A549 (cell line): ENCODE results near the gene SPOP. TPM values are rescaled to one million over a fixed set of nuclear protein-coding genes. Genes with fewer than 3 reads are reported as not detected.
"Not testable (repeated sequence)": the region's sequence is repeated elsewhere in the genome, so short reads cannot be mapped to it uniquely, and the experiment has no call there.

Experiments used
- ATAC-seq, 2 experiments: fragments of 200-7000 bp in 1 of 2; fragments of >200 bp in 1 of 2; cut with Nextera tagmentation in 1 of 2; cut with Tn5 transposase in 1 of 2; 3 replicates each; pipeline versions ENCODE4 v1.8.0 to v1.9.1; 2018 to 2020; ENCODE audit warnings: mild to moderate bottlenecking in 1 of 2, moderate library complexity in 1 of 2
- CTCF ChIA-PET: fragments of 300-600 bp; sonication (Branson Sonifier 250); formaldehyde crosslinking; extraction: SDS; loops from one replicate; lab custom pipeline; 2021; ENCODE audit warnings: antibody characterized with exemption, inconsistent platforms; lab: Yijun Ruan, JAX
- POLR2A ChIA-PET: fragments of 350-600 bp; formaldehyde crosslinking; extraction: SDS; loops from one replicate; lab custom pipeline; 2021; ENCODE audit warnings: antibody characterized with exemption, inconsistent platforms; lab: Yijun Ruan, JAX
- DNase-seq, 2 experiments: peaks; one replicate each; pipeline versions ENCODE4 v3.0.0 to v3.0.0-alpha.2; 2011 to 2016; ENCODE audit warnings: low read depth in 1 of 2, low spot score in 1 of 2
- FAIRE-seq: peaks from 2 replicates; lab custom pipeline; 2011; peaks lifted over from hg19 to GRCh38; lab: Jason Lieb, UNC
- H3K27ac ChIP-seq, 2 experiments: fragments of >200 bp; sonication (Bioruptor Twin); formaldehyde crosslinking; 3 replicates each; pipeline ENCODE4 v1.5.1; 2016 to 2017
- H3K4me1 ChIP-seq: fragments of >200 bp; sonication (Bioruptor Twin); formaldehyde crosslinking; 3 replicates; pipeline ENCODE4 v1.6.1; 2016
- H3K4me2 ChIP-seq: fragments of >200 bp; sonication (Bioruptor Twin); formaldehyde crosslinking; 3 replicates; pipeline ENCODE4 v1.6.1; 2016
- H3K4me3 ChIP-seq: fragments of >200 bp; sonication (Bioruptor Twin); formaldehyde crosslinking; 3 replicates; pipeline ENCODE4 v1.5.1; 2016
- H3K9me3 ChIP-seq: fragments of >200 bp; sonication (Bioruptor Twin); formaldehyde crosslinking; 3 replicates; pipeline ENCODE4 v1.6.1; 2016
- CEBPB ChIP-seq, 2 experiments: fragments of >200 bp in 1 of 2; sonication (Bioruptor Twin) in 1 of 2; formaldehyde crosslinking in 1 of 2; IDR thresholded peaks; 2 replicates each; pipeline ENCODE4 v1.6.1; 2012 to 2016
- CHD2 ChIP-seq: fragments of 150-350 bp; IDR thresholded peaks from 2 replicates; pipeline ENCODE4 v1.6.1; 2014; ENCODE audit warnings: low read length; ENCODE audit not compliant: partially characterized antibody
- HOXB13 ChIP-seq: fragments of 250-450 bp; sonication (Bioruptor Pico); IDR thresholded peaks from 2 replicates; pipeline ENCODE4 v1.5.0; 2020; ENCODE audit warnings: low read depth, mild to moderate bottlenecking, moderate library complexity
- KDM1A ChIP-seq: fragments of 200-600 bp; sonication (generic); IDR thresholded peaks from 2 replicates; pipeline ENCODE4 v1.6.1; 2016; ENCODE audit warnings: low read depth, mild to moderate bottlenecking
- PHF8 ChIP-seq: fragments of 200-600 bp; sonication (generic); IDR thresholded peaks from 2 replicates; pipeline ENCODE4 v1.6.1; 2016; ENCODE audit warnings: low read depth, mild to moderate bottlenecking, antibody characterized with exemption, moderate library complexity, borderline replicate concordance
- POLR2AphosphoS2 ChIP-seq: conservative IDR thresholded peaks from 2 replicates; pipeline ENCODE4 v1.6.1; 2012; ENCODE audit warnings: low read length, improper control_type of control experiment, inconsistent platforms
- RCOR1 ChIP-seq: fragments of 150-350 bp; IDR thresholded peaks from 2 replicates; pipeline ENCODE4 v1.6.1; 2014; ENCODE audit warnings: antibody characterized with exemption, low read length, low read depth
- ZSCAN20 ChIP-seq: fragments of 250-450 bp; sonication (Bioruptor Pico); IDR thresholded peaks from 2 replicates; pipeline ENCODE4 v1.8.0; 2022; ENCODE audit warnings: mild to moderate bottlenecking, moderate library complexity
- WGBS: methylation state at CpG from one replicate; pipeline ENCODE4 v1.1.6; 2017; ENCODE audit errors: missing lambda C conversion rate; 5-methylcytosine and 5-hydroxymethylcytosine counted together
- polyA plus RNA-seq, 4 experiments: library from polyadenylated mRNA; depleted of rRNA in 3 of 4; stranded (reverse); fragments of >200 nt; fragmentation: RNase III in 1 of 4; extraction: RNeasy Plus Mini Kit Qiagen cat#74134 plus additional on column Dnase treatment in 1 of 4; gene quantifications; 2 replicates in 3 of 4; 3 replicates in 1 of 4; pipeline ENCODE4 v1.2.3, GENCODE V29; 2011 to 2017
- TF ChIP-seq, protein P1 (sequence below): fragments of 250-450 bp; sonication (Bioruptor Pico); IDR thresholded peaks from 2 replicates; pipeline ENCODE4 v1.5.0; 2021; ENCODE audit warnings: mild to moderate bottlenecking, moderate library complexity, borderline replicate concordance
- TF ChIP-seq, protein P2 (sequence below): fragments of 450-650 bp; IDR thresholded peaks from 2 replicates; pipeline ENCODE4 v1.6.1; 2014; ENCODE audit warnings: antibody characterized with exemption
- TF ChIP-seq, protein P3 (sequence below): IDR thresholded peaks from 2 replicates; pipeline ENCODE4 v1.6.1; 2012; ENCODE audit warnings: low read depth, borderline replicate concordance

Gene SPOP
- polyA plus RNA-seq, 2 of the 4 experiments (the other 2 are of a cell fraction), result 49.5 to 57.2 TPM

DNA sequence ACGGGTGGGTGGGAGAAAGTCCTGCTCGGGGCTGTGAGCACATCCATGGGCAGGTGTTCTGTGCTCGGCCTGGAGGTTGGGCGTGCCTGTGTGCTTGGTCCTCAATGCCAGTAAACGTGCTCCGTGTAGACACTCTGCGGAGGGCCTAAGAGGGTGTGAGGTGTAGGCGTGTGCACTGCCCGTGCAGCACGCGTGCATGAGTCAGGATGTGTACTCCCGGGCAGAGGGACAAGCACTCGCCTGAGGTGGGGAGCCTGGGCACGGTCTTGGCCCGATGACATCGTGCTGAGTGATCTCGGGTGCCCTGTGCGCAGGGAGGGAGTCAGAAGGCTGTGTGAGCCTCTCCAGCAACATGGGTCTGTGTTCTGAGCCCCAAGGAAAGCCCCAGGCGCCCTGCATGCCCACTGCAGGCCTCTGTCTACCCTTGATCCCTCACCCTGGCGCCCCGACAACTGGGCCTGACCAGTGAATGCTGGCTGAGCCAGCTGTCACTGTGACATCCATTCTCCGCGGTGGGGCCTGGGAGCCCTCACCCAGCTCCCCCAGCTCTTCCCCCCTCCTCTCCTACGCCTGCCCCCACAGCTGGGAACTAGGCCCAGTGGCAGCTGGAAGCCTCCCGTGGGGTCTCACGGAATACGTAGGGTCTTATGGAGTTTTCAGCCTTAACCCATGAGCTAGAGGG lies 125.7 kb downstream of the SPOP start (continued):
- TF ChIP-seq, protein P1, sequence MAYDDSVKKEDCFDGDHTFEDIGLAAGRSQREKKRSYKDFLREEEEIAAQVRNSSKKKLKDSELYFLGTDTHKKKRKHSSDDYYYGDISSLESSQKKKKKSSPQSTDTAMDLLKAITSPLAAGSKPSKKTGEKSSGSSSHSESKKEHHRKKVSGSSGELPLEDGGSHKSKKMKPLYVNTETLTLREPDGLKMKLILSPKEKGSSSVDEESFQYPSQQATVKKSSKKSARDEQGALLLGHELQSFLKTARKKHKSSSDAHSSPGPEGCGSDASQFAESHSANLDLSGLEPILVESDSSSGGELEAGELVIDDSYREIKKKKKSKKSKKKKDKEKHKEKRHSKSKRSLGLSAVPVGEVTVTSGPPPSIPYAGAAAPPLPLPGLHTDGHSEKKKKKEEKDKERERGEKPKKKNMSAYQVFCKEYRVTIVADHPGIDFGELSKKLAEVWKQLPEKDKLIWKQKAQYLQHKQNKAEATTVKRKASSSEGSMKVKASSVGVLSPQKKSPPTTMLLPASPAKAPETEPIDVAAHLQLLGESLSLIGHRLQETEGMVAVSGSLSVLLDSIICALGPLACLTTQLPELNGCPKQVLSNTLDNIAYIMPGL (CRISPR knock-in tag), result no peak
- no peak for TF ChIP-seq PHF8

DNA sequence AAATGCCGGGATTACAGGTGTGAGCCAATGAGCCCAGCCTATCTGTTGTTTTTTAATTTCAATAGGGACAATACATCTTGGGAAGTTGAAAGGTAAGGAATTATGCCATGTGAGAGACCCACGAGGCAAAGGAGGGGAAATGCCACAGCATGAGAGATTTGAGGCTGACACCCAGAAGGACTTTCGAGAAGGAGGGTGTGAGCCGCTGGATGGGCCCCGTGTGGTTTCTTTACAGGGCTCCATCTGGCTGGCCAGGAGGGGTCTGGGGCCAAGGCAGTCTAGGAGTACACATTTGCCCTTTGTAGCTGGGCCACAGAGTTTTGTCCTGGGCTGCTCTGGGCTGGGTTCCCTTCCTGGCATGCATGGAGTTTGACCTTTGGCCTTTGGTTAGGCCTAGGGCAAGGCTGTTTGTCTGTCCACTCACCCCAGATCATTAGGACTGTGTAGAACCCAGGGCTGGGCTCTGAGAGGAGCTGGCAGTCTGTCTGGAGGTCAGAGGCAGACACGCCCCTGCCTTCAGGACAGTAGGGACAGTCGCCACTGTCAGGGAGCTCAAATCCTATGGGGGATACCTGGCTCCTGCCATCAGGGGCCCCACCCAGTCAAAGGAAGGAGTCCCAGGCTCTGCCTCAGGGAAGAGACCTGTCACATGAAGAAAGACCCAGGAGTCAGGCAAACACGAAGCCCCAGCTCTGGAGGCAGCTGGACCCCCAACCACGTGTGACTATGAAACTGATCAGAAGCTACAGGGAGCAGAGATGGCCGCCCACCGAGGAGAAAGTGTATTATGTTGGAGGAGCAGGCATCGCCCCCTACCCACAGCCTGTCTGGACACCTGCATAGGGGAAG lies 126.5 kb downstream of the SPOP start:
- DNase-seq, result no peak
- Histone ChIP-seq H3K4me2 (no peak overlapping the region), H3K9me3 (no peaks in the 10 kb centered on the region), H3K27ac (no peak overlapping the region), H3K4me3 (no peak overlapping the region), H3K4me1 (0 out of 3 replicates have a peak, but pooled peaks cover 3% of the 10 kb centered on the region)
- no peak for ATAC-seq
- TF ChIP-seq KDM1A (no peak), HOXB13 (CRISPR knock-in tag) (no peak), ZSCAN20 (CRISPR knock-in tag) (no peak), CEBPB (IDR thresholded peaks at IDR 0.05) (no peak), RCOR1 (no peak), CHD2 (no peak), POLR2AphosphoS2 (no peak)
- TF ChIP-seq, protein P1 (CRISPR knock-in tag), result no peak
- TF ChIP-seq, protein P2, sequence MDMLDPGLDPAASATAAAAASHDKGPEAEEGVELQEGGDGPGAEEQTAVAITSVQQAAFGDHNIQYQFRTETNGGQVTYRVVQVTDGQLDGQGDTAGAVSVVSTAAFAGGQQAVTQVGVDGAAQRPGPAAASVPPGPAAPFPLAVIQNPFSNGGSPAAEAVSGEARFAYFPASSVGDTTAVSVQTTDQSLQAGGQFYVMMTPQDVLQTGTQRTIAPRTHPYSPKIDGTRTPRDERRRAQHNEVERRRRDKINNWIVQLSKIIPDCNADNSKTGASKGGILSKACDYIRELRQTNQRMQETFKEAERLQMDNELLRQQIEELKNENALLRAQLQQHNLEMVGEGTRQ, result no peak
- TF ChIP-seq, protein P3, sequence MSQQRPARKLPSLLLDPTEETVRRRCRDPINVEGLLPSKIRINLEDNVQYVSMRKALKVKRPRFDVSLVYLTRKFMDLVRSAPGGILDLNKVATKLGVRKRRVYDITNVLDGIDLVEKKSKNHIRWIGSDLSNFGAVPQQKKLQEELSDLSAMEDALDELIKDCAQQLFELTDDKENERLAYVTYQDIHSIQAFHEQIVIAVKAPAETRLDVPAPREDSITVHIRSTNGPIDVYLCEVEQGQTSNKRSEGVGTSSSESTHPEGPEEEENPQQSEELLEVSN, result no peak
- FAIRE-seq, result no peak
- ChIA-PET POLR2A (no interaction called here), CTCF (interaction anchor here (0.6 to 40.8 kb wide), 11 partner anchors 19 to 536 kb away, joined by 3 to 2008 read pairs (median 6); partner anchors contain the start of genes NXPH3 and SLC35B1)
- 87% methylated on average over 12 of the region's 12 CpGs for WGBS

DNA sequence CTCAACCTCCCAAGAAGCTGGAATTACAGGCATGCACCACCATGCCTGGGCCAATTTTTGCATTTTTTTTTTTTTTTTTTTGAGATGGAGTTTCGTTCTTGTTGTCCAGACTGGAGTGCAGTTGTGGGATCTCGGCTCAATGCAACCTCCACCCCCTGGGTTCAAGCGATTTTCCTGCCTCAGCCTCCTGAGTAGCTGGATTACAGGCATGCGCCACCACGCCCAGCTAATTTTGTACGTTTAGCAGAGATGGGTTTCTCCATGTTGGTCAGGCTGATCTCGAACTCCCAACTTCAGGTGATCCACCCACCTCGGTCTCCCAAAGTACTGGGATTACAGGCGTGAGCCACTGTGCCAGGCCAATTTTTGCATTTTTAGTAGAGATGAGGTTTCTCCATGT lies 127.1 kb downstream of the SPOP start:
- FAIRE-seq, POLR2A ChIA-PET, H3K4me1 ChIP-seq, DNase-seq, H3K4me3 ChIP-seq, H3K9me3 ChIP-seq, H3K27ac ChIP-seq, ATAC-seq, H3K4me2 ChIP-seq: not testable (repeated sequence)
- CTCF ChIA-PET, result interaction anchor here (1.2 to 40.8 kb wide), 6 partner anchors 20 to 152 kb away, joined by 4 to 2008 read pairs (median 149); partner anchors contain the start of genes NXPH3 and SLC35B1
- WGBS, result 84% methylated on average over 9 of the region's 9 CpGs
